Measurements from ENCODE around the gene NFYA. TPM values are rescaled to one million over a fixed set of nuclear protein-coding genes. Genes with fewer than 3 reads are reported as not detected.

NFYA gene
- total and polyA plus RNA-seq, 12 donors = 6.4 to 21.4 (median 13.7) TPM

- Histone ChIP-seq H3K27me3 (no peaks in the 10 kb centered on the region), H3K36me3 (replicated peaks in 1 of 2) (no peaks in the 10 kb centered on the region), H3K9me3 (replicated peaks in 1 of 3) (no peaks in the 10 kb centered on the region), H3K27ac (no peak overlapping the region), H3K4me3 (no peak overlapping the region), H3K4me1 (replicated peaks in 1 of 2) (no peaks in the 10 kb centered on the region)
- intact Hi-C loops (cut with DNase I) = no loop called here
- 87 to 92% (median 89%) methylated on average over 12 to 13 of the region's 13 CpGs for WGBS, 4 donors
- DNase-seq = no peak
- TF ChIP-seq POLR2A (IDR thresholded peaks at IDR 0.05) = no peak
- no peak for TF ChIP-seq CTCF (IDR thresholded peaks at IDR 0.05)
Measured at GRCh38 chr6:41037107-41037900, 35.5 kb upstream of the NFYA start.

GRCh38 chr6:41038205-41038604, 34.6 kb upstream of the NFYA start:
- H3K4me3 ChIP-seq = no peak overlapping the region
- H3K27me3 ChIP-seq = no peaks in the 10 kb centered on the region
- intact Hi-C loops (cut with DNase I) = no loop called here
- DNase-seq = no peak
- no peaks in the 10 kb centered on the region for H3K4me1 ChIP-seq (replicated peaks in 1 of 2)
- H3K27ac ChIP-seq = no peak overlapping the region
- TF ChIP-seq CTCF (IDR thresholded peaks at IDR 0.05) (no peak), POLR2A (IDR thresholded peaks at IDR 0.05) (no peak)
- H3K36me3 ChIP-seq (replicated peaks in 1 of 2) = no peaks in the 10 kb centered on the region
- 86 to 95% (median 94%) methylated on average over 2 to 3 of the region's 3 CpGs for WGBS, 4 donors
- H3K9me3 ChIP-seq (replicated peaks in 1 of 3) = no peaks in the 10 kb centered on the region

- WGBS, 4 donors = 73 to 97% (median 75%) methylated on average over 6 to 10 of the region's 10 CpGs
Measured at GRCh38 chr6:41039060-41039998, 33.4 kb upstream of the NFYA start, which contains the start of gene UNC5CL. TSS of gene UNC5CL (minus strand) at chr6:41039221. CDS start at chr6:41035074, 4,147 bp downstream.

More at GRCh38 chr6:41039060-41039998, 33.4 kb upstream of the NFYA start, which contains the start of gene UNC5CL:
- no peaks in the 10 kb centered on the region for H3K36me3 ChIP-seq (replicated peaks in 1 of 2)
- H3K27me3 ChIP-seq = no peaks in the 10 kb centered on the region
- peak; percentile 33 to 62 (median 48) for DNase-seq
- no peak within 1 kb of the TSS for H3K4me3 ChIP-seq
- no peak within 1 kb of the TSS for H3K27ac ChIP-seq
- no peaks in the 10 kb centered on the region for H3K4me1 ChIP-seq (replicated peaks in 1 of 2)
- H3K9me3 ChIP-seq (replicated peaks in 1 of 3) = no peaks in the 10 kb centered on the region
- TF ChIP-seq POLR2A (IDR thresholded peaks at IDR 0.05) (no peak), CTCF (IDR thresholded peaks at IDR 0.05) (peak; percentile 40 to 61 (median 54))
- intact Hi-C loops (cut with DNase I) = no loop called here
